Measurements from ENCODE around the gene RLF. TPM values are rescaled to one million over a fixed set of nuclear protein-coding genes. Genes with fewer than 3 reads are reported as not detected.
A peak's percentile ranks its signal among the peaks of the same experiment; 100 is the strongest.

The RLF gene
- total and polyA plus RNA-seq, 9 donors = 6.9 to 29.3 (median 18.0) TPM

GRCh38 chr1:40151457-40152079 lies 9.6 kb upstream of the RLF start:
- no peak for TF ChIP-seq CTCF (IDR thresholded peaks at IDR 0.05)
- TF ChIP-seq EP300 (IDR thresholded peaks at IDR 0.05) = no peak
- no peak for TF ChIP-seq POLR2A (IDR thresholded peaks at IDR 0.05)
- 81 to 90% (median 82%) methylated on average over 6 of the region's 6 CpGs for WGBS, 3 donors
- intact Hi-C loops (cut with DNase I) = loop anchor here in 2 of 4 donors (10.0 kb wide), 1 partner anchor 163 kb away; the partner anchor contains the start of gene COL9A2 (in 2 of the 2)
- Histone ChIP-seq H3K4me1 (ENCODE audit: insufficient read depth) (no peaks in the 10 kb centered on the region), H3K4me3 (no peak overlapping the region), H3K9me3 (no peaks in the 10 kb centered on the region), H3K36me3 (no peaks in the 10 kb centered on the region), H3K27me3 (no peaks in the 10 kb centered on the region), H3K27ac (no peak overlapping the region)
- no peak for DNase-seq

- intact Hi-C loops (cut with DNase I) = loop anchor here in 2 of 4 donors (10.0 kb wide), 1 partner anchor 162 kb away; the partner anchor contains the start of gene COL9A2 (in 2 of the 2)
- no peak overlapping the region for H3K27ac ChIP-seq
- no peaks in the 10 kb centered on the region for H3K36me3 ChIP-seq
- no peak overlapping the region for H3K4me3 ChIP-seq
- DNase-seq = no peak
- H3K27me3 ChIP-seq = no peaks in the 10 kb centered on the region
- WGBS, 3 donors = 0% methylated on average over 2 of the region's 2 CpGs
- no peak for TF ChIP-seq EP300 (IDR thresholded peaks at IDR 0.05)
- no peak for TF ChIP-seq POLR2A (IDR thresholded peaks at IDR 0.05)
- peak in 2 of 3 donors; percentile 38 to 39 for TF ChIP-seq CTCF (IDR thresholded peaks at IDR 0.05)
- H3K4me1 ChIP-seq (ENCODE audit: insufficient read depth) = no peaks in the 10 kb centered on the region
- no peaks in the 10 kb centered on the region for H3K9me3 ChIP-seq
Observed at GRCh38 chr1:40153073-40153770, 8.0 kb upstream of the RLF start.

- Histone ChIP-seq H3K27me3 (no peaks in the 10 kb centered on the region), H3K27ac (no peak overlapping the region), H3K9me3 (no peaks in the 10 kb centered on the region), H3K4me3 (no peak overlapping the region), H3K36me3 (no peaks in the 10 kb centered on the region), H3K4me1 (ENCODE audit: insufficient read depth) (no peaks in the 10 kb centered on the region)
- no peak for DNase-seq
- 86 to 89% (median 89%) methylated on average over 3 of the region's 3 CpGs for WGBS, 3 donors
- intact Hi-C loops (cut with DNase I) = loop anchor here in 2 of 4 donors (10.0 kb wide), 1 partner anchor 160 kb away; the partner anchor contains the start of gene COL9A2 (in 2 of the 2)
- TF ChIP-seq CTCF (IDR thresholded peaks at IDR 0.05) = no peak
Observed at GRCh38 chr1:40155135-40155534, 6.1 kb upstream of the RLF start.

- 48 to 57% (median 55%) methylated on average over 3 of the region's 3 CpGs for WGBS, 3 donors
- no peak for DNase-seq
- intact Hi-C loops (cut with DNase I) = loop anchor here in 2 of 4 donors (10.0 kb wide), 1 partner anchor 159 kb away; the partner anchor contains the start of gene COL9A2 (in 2 of the 2)
- TF ChIP-seq CTCF (IDR thresholded peaks at IDR 0.05) (no peak), POLR2A (IDR thresholded peaks at IDR 0.05) (no peak), EP300 (IDR thresholded peaks at IDR 0.05) (no peak)
- Histone ChIP-seq H3K27ac (no peak overlapping the region), H3K9me3 (no peaks in the 10 kb centered on the region), H3K27me3 (no peaks in the 10 kb centered on the region), H3K4me1 (ENCODE audit: insufficient read depth) (no peaks in the 10 kb centered on the region), H3K36me3 (no peaks in the 10 kb centered on the region), H3K4me3 (no peak overlapping the region)
Observed at GRCh38 chr1:40155910-40156309, 5.3 kb upstream of the RLF start.
